ENCODE measurements around the gene ZNF536. TPM values are rescaled to one million over a fixed set of nuclear protein-coding genes. Genes with fewer than 3 reads are reported as not detected.

The ZNF536 gene
- total RNA-seq, 1 experiment from 2014 or later, result 0.05 TPM

DNA sequence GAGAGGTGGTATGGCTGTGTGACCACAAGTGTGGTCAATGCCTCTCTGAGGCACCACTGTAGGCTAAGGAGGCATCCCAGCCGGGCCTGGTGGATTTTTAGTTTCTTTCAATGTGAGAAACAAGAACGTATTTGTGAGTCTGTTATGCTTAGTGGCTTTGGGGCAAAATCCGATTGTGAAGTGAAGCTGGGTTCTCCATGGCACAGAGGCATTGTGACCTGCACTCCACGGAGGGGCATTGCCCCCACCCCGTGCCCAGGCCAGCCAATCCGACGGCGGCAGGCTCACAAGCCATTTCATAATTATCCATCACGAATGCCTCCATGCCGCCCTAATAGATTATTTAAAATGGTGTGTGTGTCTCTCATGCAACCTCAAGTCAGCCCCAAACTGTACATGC lies 151.6 kb downstream of the ZNF536 start:
- no peaks in the 10 kb centered on the region for H3K4me1 ChIP-seq (ENCODE audit: control insufficient read depth, insufficient read depth, low read length)
- intact Hi-C loops (cut with micrococcal nuclease; ENCODE audit: unreplicated experiment) (no loop called here), in situ Hi-C loops (cut with HindIII; ENCODE audit: low pct_unique_long_range_greater_than_20kb, low sequenced_read_pairs) (no loop called here)
- TF ChIP-seq SIN3A (IDR thresholded peaks at IDR 0.05; ENCODE audit: borderline replicate concordance, insufficient read depth, low read depth, low read length) (no peak), POLR2AphosphoS5 (IDR thresholded peaks at IDR 0.05; ENCODE audit: low read depth, low read length) (no peak), TCF7L2 (IDR thresholded peaks at IDR 0.05; ENCODE audit: low read depth, low read length) (no peak)
- TF ChIP-seq, protein P1, sequence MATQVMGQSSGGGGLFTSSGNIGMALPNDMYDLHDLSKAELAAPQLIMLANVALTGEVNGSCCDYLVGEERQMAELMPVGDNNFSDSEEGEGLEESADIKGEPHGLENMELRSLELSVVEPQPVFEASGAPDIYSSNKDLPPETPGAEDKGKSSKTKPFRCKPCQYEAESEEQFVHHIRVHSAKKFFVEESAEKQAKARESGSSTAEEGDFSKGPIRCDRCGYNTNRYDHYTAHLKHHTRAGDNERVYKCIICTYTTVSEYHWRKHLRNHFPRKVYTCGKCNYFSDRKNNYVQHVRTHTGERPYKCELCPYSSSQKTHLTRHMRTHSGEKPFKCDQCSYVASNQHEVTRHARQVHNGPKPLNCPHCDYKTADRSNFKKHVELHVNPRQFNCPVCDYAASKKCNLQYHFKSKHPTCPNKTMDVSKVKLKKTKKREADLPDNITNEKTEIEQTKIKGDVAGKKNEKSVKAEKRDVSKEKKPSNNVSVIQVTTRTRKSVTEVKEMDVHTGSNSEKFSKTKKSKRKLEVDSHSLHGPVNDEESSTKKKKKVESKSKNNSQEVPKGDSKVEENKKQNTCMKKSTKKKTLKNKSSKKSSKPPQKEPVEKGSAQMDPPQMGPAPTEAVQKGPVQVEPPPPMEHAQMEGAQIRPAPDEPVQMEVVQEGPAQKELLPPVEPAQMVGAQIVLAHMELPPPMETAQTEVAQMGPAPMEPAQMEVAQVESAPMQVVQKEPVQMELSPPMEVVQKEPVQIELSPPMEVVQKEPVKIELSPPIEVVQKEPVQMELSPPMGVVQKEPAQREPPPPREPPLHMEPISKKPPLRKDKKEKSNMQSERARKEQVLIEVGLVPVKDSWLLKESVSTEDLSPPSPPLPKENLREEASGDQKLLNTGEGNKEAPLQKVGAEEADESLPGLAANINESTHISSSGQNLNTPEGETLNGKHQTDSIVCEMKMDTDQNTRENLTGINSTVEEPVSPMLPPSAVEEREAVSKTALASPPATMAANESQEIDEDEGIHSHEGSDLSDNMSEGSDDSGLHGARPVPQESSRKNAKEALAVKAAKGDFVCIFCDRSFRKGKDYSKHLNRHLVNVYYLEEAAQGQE (IDR thresholded peaks at IDR 0.05; ENCODE audit: insufficient read depth in 1 of 2, low read depth in 2 of 2, low read length in 1 of 2), result no peak
- TF ChIP-seq, protein P2, sequence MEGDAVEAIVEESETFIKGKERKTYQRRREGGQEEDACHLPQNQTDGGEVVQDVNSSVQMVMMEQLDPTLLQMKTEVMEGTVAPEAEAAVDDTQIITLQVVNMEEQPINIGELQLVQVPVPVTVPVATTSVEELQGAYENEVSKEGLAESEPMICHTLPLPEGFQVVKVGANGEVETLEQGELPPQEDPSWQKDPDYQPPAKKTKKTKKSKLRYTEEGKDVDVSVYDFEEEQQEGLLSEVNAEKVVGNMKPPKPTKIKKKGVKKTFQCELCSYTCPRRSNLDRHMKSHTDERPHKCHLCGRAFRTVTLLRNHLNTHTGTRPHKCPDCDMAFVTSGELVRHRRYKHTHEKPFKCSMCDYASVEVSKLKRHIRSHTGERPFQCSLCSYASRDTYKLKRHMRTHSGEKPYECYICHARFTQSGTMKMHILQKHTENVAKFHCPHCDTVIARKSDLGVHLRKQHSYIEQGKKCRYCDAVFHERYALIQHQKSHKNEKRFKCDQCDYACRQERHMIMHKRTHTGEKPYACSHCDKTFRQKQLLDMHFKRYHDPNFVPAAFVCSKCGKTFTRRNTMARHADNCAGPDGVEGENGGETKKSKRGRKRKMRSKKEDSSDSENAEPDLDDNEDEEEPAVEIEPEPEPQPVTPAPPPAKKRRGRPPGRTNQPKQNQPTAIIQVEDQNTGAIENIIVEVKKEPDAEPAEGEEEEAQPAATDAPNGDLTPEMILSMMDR (IDR thresholded peaks at IDR 0.05), result no peak
- POLR2A ChIA-PET, result no interaction called here
- peaks cover 8% of the 10 kb centered on the region for H3K27me3 ChIP-seq (ENCODE audit: control insufficient read depth, insufficient read depth, low read length)
- no TSS peak for BruUV-seq (replicated peaks)
- no peaks in the 10 kb centered on the region for H3K36me3 ChIP-seq (ENCODE audit: control insufficient read depth, insufficient read depth, low read length)
- H3K9me3 ChIP-seq (ENCODE audit: control insufficient read depth, insufficient read depth, low read depth, low read length), result no peaks in the 10 kb centered on the region
- CTCF ChIA-PET, result no interaction called here
- DNase-seq (ENCODE audit: low read depth, low spot score), result no peak
- ATAC-seq, result no peak
- no peak overlapping the region for H3K27ac ChIP-seq (ENCODE audit: low read length)
- H3K4me3 ChIP-seq (ENCODE audit: low read depth in 2 of 2, low read length in 2 of 2), result no peak overlapping the region

DNA sequence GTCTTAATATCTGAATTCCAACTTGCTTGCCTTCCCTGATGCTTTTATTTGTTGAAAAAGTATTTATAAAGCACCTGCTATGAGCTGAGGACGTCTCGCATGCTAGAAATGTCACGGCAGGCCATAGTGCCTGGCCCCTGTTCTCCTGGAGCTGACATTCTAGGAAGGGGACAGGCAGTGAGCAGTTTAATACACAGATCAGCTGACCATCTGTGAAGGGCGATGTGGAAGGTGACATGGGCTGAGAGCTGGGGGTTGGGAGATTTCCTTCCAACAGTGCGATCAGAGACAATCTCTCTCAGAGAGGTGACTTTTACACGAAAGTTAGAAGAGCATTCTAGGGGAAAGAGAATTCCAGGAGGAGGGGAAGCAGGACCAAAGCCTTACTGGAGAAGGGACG lies 153.2 kb downstream of the ZNF536 start:
- no peaks in the 10 kb centered on the region for H3K36me3 ChIP-seq (ENCODE audit: control insufficient read depth, insufficient read depth, low read length)
- no peaks in the 10 kb centered on the region for H3K9me3 ChIP-seq (ENCODE audit: control insufficient read depth, insufficient read depth, low read depth, low read length)
- TF ChIP-seq, protein P1 (IDR thresholded peaks at IDR 0.05; ENCODE audit: insufficient read depth in 1 of 2, low read depth in 2 of 2, low read length in 1 of 2), result no peak
- TF ChIP-seq TCF7L2 (IDR thresholded peaks at IDR 0.05; ENCODE audit: low read depth, low read length) (no peak), SIN3A (IDR thresholded peaks at IDR 0.05; ENCODE audit: borderline replicate concordance, insufficient read depth, low read depth, low read length) (no peak), POLR2AphosphoS5 (IDR thresholded peaks at IDR 0.05; ENCODE audit: low read depth, low read length) (no peak)
- TF ChIP-seq, protein P2 (IDR thresholded peaks at IDR 0.05), result no peak
- H3K27ac ChIP-seq (ENCODE audit: low read length), result no peak overlapping the region
- BruUV-seq (replicated peaks), result no TSS peak
- H3K4me3 ChIP-seq (ENCODE audit: low read depth in 2 of 2, low read length in 2 of 2), result no peak overlapping the region
- DNase-seq (ENCODE audit: low read depth, low spot score), result no peak
- in situ Hi-C loops (cut with HindIII; ENCODE audit: low pct_unique_long_range_greater_than_20kb, low sequenced_read_pairs), result no loop called here
- ChIA-PET CTCF (interaction anchor here (0.6 kb wide), 1 partner anchor 55 kb away, joined by 3 read pairs; no protein-coding TSS in a partner anchor), POLR2A (no interaction called here)
- H3K27me3 ChIP-seq (ENCODE audit: control insufficient read depth, insufficient read depth, low read length), result peaks cover 11% of the 10 kb centered on the region
- intact Hi-C loops (cut with micrococcal nuclease; ENCODE audit: unreplicated experiment), result no loop called here
- no peaks in the 10 kb centered on the region for H3K4me1 ChIP-seq (ENCODE audit: control insufficient read depth, insufficient read depth, low read length)
- ATAC-seq, result no peak
